Bronchial epithelial cell (primary cell): ENCODE results near the gene IBA57. TPM values are rescaled to one million over a fixed set of nuclear protein-coding genes. Genes with fewer than 3 reads are reported as not detected.

ENCODE experiments used
- DNase-seq: peaks from one replicate; pipeline ENCODE4 v3.0.0-alpha.2; 2010; ENCODE audit warnings: low read depth
- FAIRE-seq: peaks from 2 replicates; lab custom pipeline; 2011; peaks lifted over from hg19 to GRCh38; lab: Jason Lieb, UNC
- H3K27me3 ChIP-seq: 2 replicates; pipeline ENCODE4 v1.5.1; 2011; ENCODE audit warnings: low read length; ENCODE audit not compliant: control insufficient read depth, insufficient read depth
- H3K36me3 ChIP-seq: 2 replicates; pipeline ENCODE4 v1.5.1; 2011; ENCODE audit warnings: low read length; ENCODE audit not compliant: control insufficient read depth, insufficient read depth
- H3K4me3 ChIP-seq: 2 replicates; pipeline ENCODE4 v1.5.1; 2011; ENCODE audit warnings: mild to moderate bottlenecking, low read depth, low read length, control low read depth
- CTCF ChIP-seq: IDR thresholded peaks from 2 replicates; pipeline ENCODE4 v1.5.1; 2011; ENCODE audit warnings: mild to moderate bottlenecking, moderate library complexity, low read length, control low read depth, inconsistent platforms; ENCODE audit not compliant: insufficient read depth, severe bottlenecking
- total RNA-seq: library from RNA; depleted of rRNA; stranded (reverse); fragments of >200 nt; gene quantifications from 2 replicates; pipeline ENCODE4 v1.2.1, GENCODE V29; 2014

Gene IBA57
- total RNA-seq, 1 donor from 2014 or later: 2.6 TPM

- Histone ChIP-seq H3K36me3 (peaks cover 7% of the 10 kb centered on the region), H3K4me3 (no peak overlapping the region), H3K27me3 (no peaks in the 10 kb centered on the region)
- no peak for TF ChIP-seq CTCF
- FAIRE-seq (no peak), DNase-seq (no peak)
These were observed 13.4 kb downstream of the IBA57 start for GRCh38 chr1:228178737-228179684.

GRCh38 chr1:228180271-228180958 is 14.8 kb downstream of the IBA57 start:
- FAIRE-seq (no peak), DNase-seq (no peak)
- no peak overlapping the region for H3K4me3 ChIP-seq
- no peaks in the 10 kb centered on the region for H3K27me3 ChIP-seq
- H3K36me3 ChIP-seq: peaks cover under 1% of the 10 kb centered on the region
- no peak for TF ChIP-seq CTCF

GRCh38 chr1:228180959-228181644 is 15.5 kb downstream of the IBA57 start:
- FAIRE-seq: no peak
- DNase-seq: no peak

GRCh38 chr1:228181645-228182034 is 16.0 kb downstream of the IBA57 start:
- no peak overlapping the region for H3K4me3 ChIP-seq
- FAIRE-seq: no peak
- no peaks in the 10 kb centered on the region for H3K36me3 ChIP-seq
- no peak for DNase-seq
- TF ChIP-seq CTCF: no peak
- H3K27me3 ChIP-seq: no peaks in the 10 kb centered on the region

More at GRCh38 chr1:228180959-228181644, 15.5 kb downstream of the IBA57 start:
- no peak for TF ChIP-seq CTCF
- no peak overlapping the region for H3K4me3 ChIP-seq
- H3K36me3 ChIP-seq: no peaks in the 10 kb centered on the region
- no peaks in the 10 kb centered on the region for H3K27me3 ChIP-seq

- H3K36me3 ChIP-seq: no peaks in the 10 kb centered on the region
- no peak overlapping the region for H3K4me3 ChIP-seq
- DNase-seq (no peak), FAIRE-seq (peak; percentile 18)
- no peaks in the 10 kb centered on the region for H3K27me3 ChIP-seq
- TF ChIP-seq CTCF: no peak
These were observed 16.9 kb downstream of the IBA57 start for GRCh38 chr1:228182296-228183030.
